ENCODE measurements around the gene MIER3. TPM values are rescaled to one million over a fixed set of nuclear protein-coding genes. Genes with fewer than 3 reads are reported as not detected.

Gene MIER3
- total RNA-seq, 1 experiment from 2014 or later: 44.8 TPM

- Histone ChIP-seq H3K79me2 (ENCODE audit: insufficient read depth, low read length) (no peaks in the 10 kb centered on the region), H3K79me1 (ENCODE audit: insufficient read depth, low read depth, low read length, poor library complexity, severe bottlenecking) (no peaks in the 10 kb centered on the region), H4K5ac (ENCODE audit: insufficient read length, low read depth, low read length) (no peak overlapping the region), H3K4ac (ENCODE audit: low read depth, low read length) (no peak overlapping the region), H3T11ph (ENCODE audit: low read length) (no peak overlapping the region), H3K27me3 (ENCODE audit: insufficient read depth, low read length) (no peaks in the 10 kb centered on the region), H3K9ac (ENCODE audit: extremely low read depth, insufficient read length, low read length) (no peak overlapping the region), H3K23me2 (ENCODE audit: insufficient read length, low read depth, low read length, poor library complexity, severe bottlenecking) (no peaks in the 10 kb centered on the region), H4K20me1 (ENCODE audit: control insufficient read depth, insufficient read depth, insufficient read length) (no peaks in the 10 kb centered on the region), H3K23ac (ENCODE audit: insufficient read length, low read depth, low read length) (no peak overlapping the region), H4K8ac (replicated peaks; ENCODE audit: insufficient read length, low read depth, low read length) (no peak overlapping the region), H3K27ac (ENCODE audit: insufficient read length, low read depth, low read length) (no peak overlapping the region), H3K4me1 (ENCODE audit: insufficient read depth, low read length) (no peaks in the 10 kb centered on the region), H2BK20ac (ENCODE audit: low read depth, low read length, poor library complexity, severe bottlenecking) (no peak overlapping the region), H2BK15ac (ENCODE audit: low read depth, low read length) (no peak overlapping the region), H2BK5ac (ENCODE audit: insufficient read length, low read length) (no peak overlapping the region), H2AK5ac (ENCODE audit: insufficient read length, low read length) (no peak overlapping the region), H3K14ac (ENCODE audit: insufficient read depth, low read length) (no peak overlapping the region), H4K91ac (ENCODE audit: insufficient read length, low read depth, low read length) (no peak overlapping the region), H3K4me2 (ENCODE audit: insufficient read depth, insufficient read length, low read length) (no peak overlapping the region), H3K18ac (ENCODE audit: insufficient read length, low read depth, low read length) (no peak overlapping the region), H2BK12ac (ENCODE audit: insufficient read length, low read depth, low read length) (no peak overlapping the region), H3K9me3 (ENCODE audit: control insufficient read depth, low read depth, low read length) (no peaks in the 10 kb centered on the region), H2AFZ (ENCODE audit: low read length) (no peak overlapping the region), H2BK120ac (ENCODE audit: low read depth, low read length, poor library complexity, severe bottlenecking) (no peak overlapping the region), H3K56ac (ENCODE audit: insufficient read length, low read depth, low read length) (no peak overlapping the region)
- Mint-ChIP-seq H3K4me1 (peaks cover 0 to 12% of the 10 kb centered on the region in 2 experiments; a peak in 2 of 4 replicates), H3K4me3 (no peak overlapping the region), H3K36me3 (ENCODE audit: insufficient read depth in 1 of 3, low read depth in 3 of 3) (no peaks in the 10 kb centered on the region), H3K27ac (no peak overlapping the region), H3K27me3 (ENCODE audit: low read depth) (no peaks in the 10 kb centered on the region), H3K9me3 (no peaks in the 10 kb centered on the region)
- no peak for TF ChIP-seq CTCF (conservative IDR thresholded peaks at IDR 0.05)
- no peak for DNase-seq
- WGBS (ENCODE audit: extremely low coverage, insufficient read length, low lambda C conversion rate): no CpG with 5 or more reads among the region's 2 CpGs
These were observed 22.3 kb upstream of the MIER3 start for GRCh38 chr5:56974241-56974640.

All from H9 (cell line).